ENCODE measurements around the gene MAMLD1. TPM values are rescaled to one million over a fixed set of nuclear protein-coding genes. Genes with fewer than 3 reads are reported as not detected.

MAMLD1 gene
- total and polyA plus RNA-seq, 12 donors: 1.2 to 4.2 (median 2.3) TPM

- ATAC-seq: no peak
- no peaks in the 10 kb centered on the region for H3K36me3 ChIP-seq
- TF ChIP-seq CTCF (IDR thresholded peaks at IDR 0.05): no peak
- DNase-seq: no peak
- no peaks in the 10 kb centered on the region for H3K9me3 ChIP-seq
- peaks cover 0 to 3% (median 0%) of the 10 kb centered on the region in 7 donors for H3K27me3 ChIP-seq
- WGBS, 2 donors: 95 to 100% methylated on average over 3 of the region's 3 CpGs
- intact Hi-C loops (cut with DNase I): no loop called here
- no peak overlapping the region for H3K4me3 ChIP-seq
- H3K4me1 ChIP-seq: peaks cover 0 to 13% (median 0%) of the 10 kb centered on the region in 9 donors
- no peak overlapping the region for H3K27ac ChIP-seq
These were observed 136.1 kb downstream of the MAMLD1 start for GRCh38 chrX:150499240-150499639.

- peaks cover 0 to 33% (median 6%) of the 10 kb centered on the region in 9 donors for H3K4me1 ChIP-seq
- 87 to 90% methylated on average over 3 of the region's 3 CpGs for WGBS, 2 donors
- H3K27ac ChIP-seq: no peak overlapping the region
- DNase-seq (no peak), ATAC-seq (no peak)
- intact Hi-C loops (cut with DNase I): loop anchor here in 1 of 10 donors (10.0 kb wide), 1 partner anchor 73 kb away; no protein-coding TSS in a partner anchor
- H3K27me3 ChIP-seq: peaks cover 0 to 3% (median 0%) of the 10 kb centered on the region in 7 donors
- H3K4me3 ChIP-seq: no peak overlapping the region
- H3K36me3 ChIP-seq: no peaks in the 10 kb centered on the region
- no peak for TF ChIP-seq CTCF (IDR thresholded peaks at IDR 0.05)
- H3K9me3 ChIP-seq: no peaks in the 10 kb centered on the region
These were observed 139.0 kb downstream of the MAMLD1 start for GRCh38 chrX:150502091-150502490.

GRCh38 chrX:150502979-150503897 is 140.1 kb downstream of the MAMLD1 start:
- H3K4me3 ChIP-seq: no peak overlapping the region
- DNase-seq (no peak), ATAC-seq (no peak)
- H3K27ac ChIP-seq: no peak overlapping the region
- peaks cover 0 to 3% (median 0%) of the 10 kb centered on the region in 7 donors for H3K27me3 ChIP-seq
- intact Hi-C loops (cut with DNase I): loop anchor here in 1 of 10 donors (10.0 kb wide), 1 partner anchor 72 kb away; no protein-coding TSS in a partner anchor
- 93 to 95% methylated on average over 12 to 19 of the region's 19 CpGs for WGBS, 2 donors
- H3K4me1 ChIP-seq: peaks cover 0 to 40% (median 6%) of the 10 kb centered on the region in 9 donors
- no peaks in the 10 kb centered on the region for H3K36me3 ChIP-seq
- no peak for TF ChIP-seq CTCF (IDR thresholded peaks at IDR 0.05)
- no peaks in the 10 kb centered on the region for H3K9me3 ChIP-seq

- no peak for TF ChIP-seq CTCF (IDR thresholded peaks at IDR 0.05)
- DNase-seq (no peak), ATAC-seq (no peak)
- H3K36me3 ChIP-seq: no peaks in the 10 kb centered on the region
- H3K27ac ChIP-seq: no peak overlapping the region
- 81 to 83% methylated on average over 5 of the region's 5 CpGs for WGBS, 2 donors
- H3K27me3 ChIP-seq: peaks cover 0 to 3% (median 0%) of the 10 kb centered on the region in 7 donors
- H3K4me1 ChIP-seq: peaks cover 0 to 46% (median 11%) of the 10 kb centered on the region in 9 donors
- H3K9me3 ChIP-seq: no peaks in the 10 kb centered on the region
- intact Hi-C loops (cut with DNase I): loop anchor here in 1 of 10 donors (10.0 kb wide), 1 partner anchor 71 kb away; no protein-coding TSS in a partner anchor
- H3K4me3 ChIP-seq: no peak overlapping the region
These were observed 140.7 kb downstream of the MAMLD1 start for GRCh38 chrX:150503898-150504219.

Data from heart right ventricle (tissue), 16 donors.